Ovary (tissue), 3 donors: ENCODE results near the gene TXNDC2.

Experiments
- EP300 ChIP-seq: sonication (generic); formaldehyde crosslinking; IDR thresholded peaks from one replicate; pipeline ENCODE4 v1.6.1; 2017; ENCODE audit warnings: antibody characterized with exemption
- POLR2A ChIP-seq: fragments of 450-650 bp; IDR thresholded peaks from one replicate; pipeline ENCODE4 v1.6.1; 2017; ENCODE audit warnings: antibody characterized with exemption, mild to moderate bottlenecking, moderate library complexity
- TF ChIP-seq, protein P1 (sequence below), 3 donors: fragments of 450-650 bp in 2 of 3; fragments of 200-600 bp in 1 of 3; IDR thresholded peaks; one replicate each; pipeline versions ENCODE4 v1.5.1 to v1.8.0; 2016 to 2022; ENCODE audit warnings: antibody characterized with exemption in 3 of 3, mild to moderate bottlenecking in 1 of 3
- donor health status: DM: no; HTN: no; CAD: no.

DNA sequence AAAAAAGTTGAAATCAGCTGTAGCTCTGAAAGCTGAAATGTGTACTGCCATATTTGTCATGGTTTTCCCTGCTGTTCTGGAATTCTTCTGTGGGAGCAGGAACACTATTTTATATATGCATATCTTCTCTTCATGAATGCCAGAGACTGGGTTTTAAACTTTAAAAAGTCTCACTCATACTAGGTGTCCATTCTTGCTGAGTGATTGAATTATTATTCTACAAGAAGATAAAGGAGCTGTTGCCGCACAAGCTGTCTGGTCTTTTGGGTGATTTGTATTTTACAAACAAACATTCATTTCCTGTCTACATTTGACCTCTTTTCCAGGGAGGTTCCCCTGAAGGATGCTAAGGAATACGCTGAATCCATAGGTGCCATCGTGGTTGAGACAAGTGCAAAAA, 40.5 kb upstream of the TXNDC2 start:
- TF ChIP-seq, protein P1, sequence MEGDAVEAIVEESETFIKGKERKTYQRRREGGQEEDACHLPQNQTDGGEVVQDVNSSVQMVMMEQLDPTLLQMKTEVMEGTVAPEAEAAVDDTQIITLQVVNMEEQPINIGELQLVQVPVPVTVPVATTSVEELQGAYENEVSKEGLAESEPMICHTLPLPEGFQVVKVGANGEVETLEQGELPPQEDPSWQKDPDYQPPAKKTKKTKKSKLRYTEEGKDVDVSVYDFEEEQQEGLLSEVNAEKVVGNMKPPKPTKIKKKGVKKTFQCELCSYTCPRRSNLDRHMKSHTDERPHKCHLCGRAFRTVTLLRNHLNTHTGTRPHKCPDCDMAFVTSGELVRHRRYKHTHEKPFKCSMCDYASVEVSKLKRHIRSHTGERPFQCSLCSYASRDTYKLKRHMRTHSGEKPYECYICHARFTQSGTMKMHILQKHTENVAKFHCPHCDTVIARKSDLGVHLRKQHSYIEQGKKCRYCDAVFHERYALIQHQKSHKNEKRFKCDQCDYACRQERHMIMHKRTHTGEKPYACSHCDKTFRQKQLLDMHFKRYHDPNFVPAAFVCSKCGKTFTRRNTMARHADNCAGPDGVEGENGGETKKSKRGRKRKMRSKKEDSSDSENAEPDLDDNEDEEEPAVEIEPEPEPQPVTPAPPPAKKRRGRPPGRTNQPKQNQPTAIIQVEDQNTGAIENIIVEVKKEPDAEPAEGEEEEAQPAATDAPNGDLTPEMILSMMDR (IDR thresholded peaks at IDR 0.05), result no peak
- TF ChIP-seq POLR2A (no peak), EP300 (no peak)
